Measurements from ENCODE around the gene RASAL2. TPM values are rescaled to one million over a fixed set of nuclear protein-coding genes. Genes with fewer than 3 reads are reported as not detected.

The RASAL2 gene
- total and polyA plus RNA-seq, 2 of the 13 experiments (the other 11 are each of a cell fraction or from before 2014, with no cell fraction given): 5.4 to 5.9 TPM

DNA sequence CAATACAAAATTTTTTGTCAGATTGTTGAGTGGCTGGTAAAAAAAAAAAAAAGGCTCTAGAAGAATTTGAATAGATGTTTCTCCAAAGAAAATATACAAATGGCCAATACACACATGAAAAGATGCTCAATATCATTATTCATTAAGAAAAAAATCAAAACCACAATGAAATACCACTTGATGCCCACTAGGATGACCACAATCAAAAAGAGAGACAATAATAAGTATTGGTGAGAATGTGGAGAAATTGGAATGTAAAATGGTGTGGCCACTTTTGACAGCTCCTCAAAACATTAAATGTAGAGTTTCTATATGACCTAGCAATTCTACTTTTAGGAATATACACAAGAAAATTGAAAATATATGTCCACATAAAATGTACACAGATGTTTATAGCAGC, 302.9 kb downstream of the RASAL2 start (continued):
- no peak for TF ChIP-seq KDM5A (IDR thresholded peaks at IDR 0.05; ENCODE audit: borderline replicate concordance, low read length)

- CTCF ChIA-PET (ENCODE audit: low intra/inter-chr PET ratio, low total read pairs): no interaction called here
- intact Hi-C loops (cut with micrococcal nuclease; ENCODE audit: unreplicated experiment): no loop called here
- no peak for TF ChIP-seq TOPORS (CRISPR knock-in tag; IDR thresholded peaks at IDR 0.05)
- no peak for TF ChIP-seq REST (IDR thresholded peaks at IDR 0.05; ENCODE audit: borderline replicate concordance in 1 of 2, low read depth in 1 of 2, low read length in 2 of 2)
- no peak for TF ChIP-seq KAT7 (CRISPR knock-in tag; IDR thresholded peaks at IDR 0.05; ENCODE audit: borderline replicate concordance)
- TF ChIP-seq FOXK1 (CRISPR knock-in tag; IDR thresholded peaks at IDR 0.05; ENCODE audit: borderline replicate concordance, low read depth): no peak
- TF ChIP-seq ZNF678 (CRISPR knock-in tag; IDR thresholded peaks at IDR 0.05): no peak
- no peak for TF ChIP-seq ZNF768 (CRISPR knock-in tag; IDR thresholded peaks at IDR 0.05)
- TF ChIP-seq ZBTB8A (CRISPR knock-in tag; IDR thresholded peaks at IDR 0.05; ENCODE audit: borderline replicate concordance, low read depth): no peak
- no peak for TF ChIP-seq TAF1 (CRISPR knock-in tag; IDR thresholded peaks at IDR 0.05)
- no peak for TF ChIP-seq THRA (CRISPR knock-in tag; IDR thresholded peaks at IDR 0.05; ENCODE audit: borderline replicate concordance)
- TF ChIP-seq HOXD1 (CRISPR knock-in tag; IDR thresholded peaks at IDR 0.05): no peak
- TF ChIP-seq NFAT5 (CRISPR knock-in tag; IDR thresholded peaks at IDR 0.05): no peak
- TF ChIP-seq ZNF7 (CRISPR knock-in tag; IDR thresholded peaks at IDR 0.05): no peak
- TF ChIP-seq ZNF589 (CRISPR knock-in tag; conservative IDR thresholded peaks at IDR 0.05): no peak
Observed at GRCh38 chr1:178397678-178398077, 303.8 kb downstream of the RASAL2 start.

More at GRCh38 chr1:178397678-178398077, 303.8 kb downstream of the RASAL2 start:
- Histone ChIP-seq H4K20me1 (ENCODE audit: insufficient read depth, low read length) (no peaks in the 10 kb centered on the region), H2AFZ (ENCODE audit: low read length) (no peak overlapping the region), H3K79me2 (ENCODE audit: insufficient read depth, low read length) (no peaks in the 10 kb centered on the region), H3K9ac (ENCODE audit: insufficient read depth, low read depth, low read length) (no peak overlapping the region), H3K4me3 (replicated peaks in 1 of 3; ENCODE audit: insufficient read depth in 1 of 3, low read depth in 2 of 3, low read length in 3 of 3) (no peak overlapping the region), H3K36me3 (replicated peaks in 1 of 2; ENCODE audit: control insufficient read depth in 1 of 2, insufficient read depth in 2 of 2, low read length in 2 of 2) (no peaks in the 10 kb centered on the region), H3K4me2 (ENCODE audit: low read depth, low read length) (no peak overlapping the region), H3K27me3 (ENCODE audit: control insufficient read depth in 1 of 2, insufficient read depth in 2 of 2, low read length in 2 of 2) (no peaks in the 10 kb centered on the region), H3K27ac (ENCODE audit: extremely low read length, insufficient read depth, low read length) (no peak overlapping the region), H3K9me3 (ENCODE audit: low read length) (no peaks in the 10 kb centered on the region), H3K4me1 (ENCODE audit: insufficient read depth, low read length) (no peaks in the 10 kb centered on the region)
- POLR2A ChIA-PET: no interaction called here
- BruUV-seq (replicated peaks): no TSS peak
- ATAC-seq (no peak), FAIRE-seq (no peak), DNase-seq (ENCODE audit: low spot score) (no peak)
- in situ Hi-C loops (cut with HindIII; ENCODE audit: extremely low pct_ligation_motif_present, low pct_unique_long_range_greater_than_20kb): no loop called here
- 79% methylated on average over 2 of the region's 2 CpGs for WGBS (ENCODE audit: low lambda C conversion rate)

Data from HepG2 (cell line).